Upper lobe of right lung (tissue), 1 donor: ENCODE measurements around the gene DAP. TPM values are rescaled to one million over a fixed set of nuclear protein-coding genes. Genes with fewer than 3 reads are reported as not detected.

Source experiments
- ATAC-seq: fragments of 200-7000 bp; cut with Tn5 transposase; one replicate; pipeline ENCODE4 v1.9.1; 2020; ENCODE audit warnings: mild to moderate bottlenecking, moderate library complexity
- DNase-seq: peaks from one replicate; pipeline ENCODE4 v3.0.0-alpha.2; 2020
- H3K27ac ChIP-seq: fragments of 200-600 bp; one replicate; pipeline ENCODE4 v1.8.0; 2022
- H3K27me3 ChIP-seq: fragments of 200-600 bp; one replicate; pipeline ENCODE4 v1.8.0; 2022; ENCODE audit warnings: mild to moderate bottlenecking
- H3K36me3 ChIP-seq: fragments of 200-600 bp; one replicate; pipeline ENCODE4 v1.8.0; 2022
- H3K4me1 ChIP-seq: fragments of 200-600 bp; one replicate; pipeline ENCODE4 v1.8.0; 2022
- H3K4me3 ChIP-seq: fragments of 200-600 bp; one replicate; pipeline ENCODE4 v1.8.0; 2022; ENCODE audit warnings: mild to moderate bottlenecking
- H3K9me3 ChIP-seq: fragments of 200-600 bp; one replicate; pipeline ENCODE4 v1.8.0; 2022
- intact Hi-C: fragments of 100-400 bp; cut with DNase I; formaldehyde crosslinking; loops from one replicate; pipeline ENCODE4 v1.11.0; 2022
- total RNA-seq: library from RNA; stranded (reverse); fragmentation: NEBNext Ultra II Directional; extraction: Animal tissue kit (Norgen Biotek cat#: 25700); gene quantifications from one replicate; pipeline ENCODE4 v1.2.1, GENCODE V29; 2021
- TF ChIP-seq, protein P1 (sequence below): fragments of 200-600 bp; IDR thresholded peaks from one replicate; pipeline ENCODE4 v1.8.0; 2022; ENCODE audit warnings: antibody characterized with exemption
- donor health status: DM: no; HTN: yes; CAD: no; lungs with severe emphysema.

The DAP gene
- total RNA-seq, 1 donor from 2014 or later: 105 TPM

DNA sequence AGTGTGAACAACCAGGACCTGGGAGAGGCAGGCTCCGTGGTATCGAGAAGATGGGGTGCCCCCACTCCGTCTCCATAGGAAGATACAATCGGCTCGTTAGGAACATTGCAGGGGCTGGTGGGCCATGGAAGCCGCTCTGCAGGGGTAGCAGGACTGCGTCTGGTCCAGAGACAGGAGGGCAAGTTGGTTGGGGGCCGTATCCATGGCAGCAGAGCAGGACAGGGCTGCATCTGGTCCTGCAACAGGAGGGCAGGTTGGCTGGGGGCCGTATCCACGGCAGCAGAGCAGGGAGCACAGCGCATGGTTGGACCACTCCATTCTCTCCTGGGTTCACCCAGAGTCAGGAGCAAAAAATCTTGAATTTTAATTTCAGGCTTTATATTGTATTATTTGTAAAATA, 99.0 kb downstream of the DAP start:
- DNase-seq (no peak), ATAC-seq (no peak)
- Histone ChIP-seq H3K27ac (no peak overlapping the region), H3K9me3 (no peaks in the 10 kb centered on the region), H3K27me3 (no peaks in the 10 kb centered on the region), H3K36me3 (no peaks in the 10 kb centered on the region), H3K4me3 (no peak overlapping the region), H3K4me1 (no peaks in the 10 kb centered on the region)
- intact Hi-C loops: no loop called here
- TF ChIP-seq, protein P1, sequence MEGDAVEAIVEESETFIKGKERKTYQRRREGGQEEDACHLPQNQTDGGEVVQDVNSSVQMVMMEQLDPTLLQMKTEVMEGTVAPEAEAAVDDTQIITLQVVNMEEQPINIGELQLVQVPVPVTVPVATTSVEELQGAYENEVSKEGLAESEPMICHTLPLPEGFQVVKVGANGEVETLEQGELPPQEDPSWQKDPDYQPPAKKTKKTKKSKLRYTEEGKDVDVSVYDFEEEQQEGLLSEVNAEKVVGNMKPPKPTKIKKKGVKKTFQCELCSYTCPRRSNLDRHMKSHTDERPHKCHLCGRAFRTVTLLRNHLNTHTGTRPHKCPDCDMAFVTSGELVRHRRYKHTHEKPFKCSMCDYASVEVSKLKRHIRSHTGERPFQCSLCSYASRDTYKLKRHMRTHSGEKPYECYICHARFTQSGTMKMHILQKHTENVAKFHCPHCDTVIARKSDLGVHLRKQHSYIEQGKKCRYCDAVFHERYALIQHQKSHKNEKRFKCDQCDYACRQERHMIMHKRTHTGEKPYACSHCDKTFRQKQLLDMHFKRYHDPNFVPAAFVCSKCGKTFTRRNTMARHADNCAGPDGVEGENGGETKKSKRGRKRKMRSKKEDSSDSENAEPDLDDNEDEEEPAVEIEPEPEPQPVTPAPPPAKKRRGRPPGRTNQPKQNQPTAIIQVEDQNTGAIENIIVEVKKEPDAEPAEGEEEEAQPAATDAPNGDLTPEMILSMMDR: no peak

DNA sequence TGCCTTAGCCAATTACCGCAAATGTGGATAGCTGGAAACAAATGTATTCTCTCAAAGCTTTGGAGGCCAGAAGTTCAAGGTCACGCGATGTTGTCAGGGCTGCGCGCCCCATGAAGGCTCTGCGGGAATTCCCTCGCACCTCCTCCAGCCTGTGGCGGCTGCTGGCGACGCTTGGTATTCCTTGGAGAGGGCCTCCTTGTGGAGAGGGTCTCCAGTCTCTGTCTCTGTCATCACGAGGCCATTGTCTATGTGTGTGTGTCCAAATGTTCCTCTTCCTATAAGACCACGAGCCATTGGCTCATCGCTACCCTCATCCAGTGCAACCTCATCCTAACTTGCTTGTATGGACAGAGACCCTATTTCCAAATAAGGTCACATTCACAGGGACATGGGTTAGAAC, 99.6 kb downstream of the DAP start:
- no peaks in the 10 kb centered on the region for H3K9me3 ChIP-seq
- intact Hi-C loops: no loop called here
- no peak for ATAC-seq
- H3K4me1 ChIP-seq: no peaks in the 10 kb centered on the region
- H3K36me3 ChIP-seq: no peaks in the 10 kb centered on the region
- no peaks in the 10 kb centered on the region for H3K27me3 ChIP-seq
- TF ChIP-seq, protein P1: no peak
- no peak overlapping the region for H3K4me3 ChIP-seq
- DNase-seq: no peak
- no peak overlapping the region for H3K27ac ChIP-seq

DNA sequence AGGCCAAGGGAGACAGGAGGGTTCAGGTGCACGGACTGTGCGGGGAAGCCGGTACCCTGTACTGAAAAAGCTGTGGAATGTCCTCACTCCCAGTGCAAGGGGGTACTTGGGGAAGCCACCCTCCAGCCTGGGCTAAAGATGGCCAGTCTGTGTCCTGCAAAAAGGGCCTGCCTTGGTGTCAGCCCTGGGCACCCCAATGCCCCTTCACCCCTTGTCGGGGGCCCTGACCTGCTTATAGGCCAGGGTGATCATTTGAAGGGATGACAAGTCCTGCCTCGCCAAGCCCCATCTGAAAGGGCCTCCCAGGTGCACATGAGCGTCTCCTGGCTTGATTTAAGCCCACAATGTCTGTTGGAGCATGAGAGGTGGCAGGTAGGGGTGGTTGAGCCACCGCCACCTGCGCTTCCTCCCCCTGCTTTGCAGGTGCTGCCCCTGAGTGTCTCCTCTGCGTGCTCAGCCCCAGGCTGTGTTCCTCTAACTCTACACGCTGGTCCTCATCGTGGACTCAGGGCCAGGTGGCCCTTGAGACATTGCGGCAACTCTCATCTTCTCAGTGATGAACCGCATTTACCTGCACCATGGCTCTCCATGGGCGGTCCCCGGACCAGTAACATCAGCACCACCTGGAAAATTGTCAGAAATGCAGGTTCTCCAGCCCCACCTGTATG, 100.2 kb downstream of the DAP start:
- TF ChIP-seq, protein P1: no peak
- ATAC-seq (no peak), DNase-seq (no peak)
- H3K4me1 ChIP-seq: no peaks in the 10 kb centered on the region
- intact Hi-C loops: no loop called here
- H3K4me3 ChIP-seq: no peak overlapping the region
- no peaks in the 10 kb centered on the region for H3K27me3 ChIP-seq
- no peak overlapping the region for H3K27ac ChIP-seq
- H3K36me3 ChIP-seq: no peaks in the 10 kb centered on the region
- H3K9me3 ChIP-seq: no peaks in the 10 kb centered on the region

DNA sequence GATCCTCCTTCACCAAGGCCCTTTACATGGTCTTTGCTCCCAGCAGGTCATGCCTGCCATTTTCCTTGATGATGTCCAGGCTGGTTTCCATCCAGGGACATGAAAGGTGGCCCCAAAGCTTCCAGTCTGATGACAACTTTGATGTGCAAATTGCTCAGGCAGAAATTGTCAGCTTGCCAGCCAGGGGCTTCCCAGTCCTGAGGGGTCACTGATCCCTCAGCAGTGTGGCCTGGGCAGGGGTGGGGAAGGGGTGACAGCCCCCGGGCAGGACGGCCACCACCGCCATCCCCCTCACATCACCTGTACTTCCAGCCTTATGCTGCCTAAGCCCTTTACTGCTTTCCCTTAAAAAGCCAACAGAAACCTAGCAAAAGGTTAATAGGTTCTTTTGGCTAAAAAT, 100.9 kb downstream of the DAP start:
- DNase-seq: no peak
- no peak overlapping the region for H3K27ac ChIP-seq
- H3K4me3 ChIP-seq: no peak overlapping the region
- intact Hi-C loops: no loop called here
- TF ChIP-seq, protein P1: no peak
- no peaks in the 10 kb centered on the region for H3K9me3 ChIP-seq
- no peaks in the 10 kb centered on the region for H3K4me1 ChIP-seq
- no peak for ATAC-seq
- H3K36me3 ChIP-seq: no peaks in the 10 kb centered on the region
- no peaks in the 10 kb centered on the region for H3K27me3 ChIP-seq

DNA sequence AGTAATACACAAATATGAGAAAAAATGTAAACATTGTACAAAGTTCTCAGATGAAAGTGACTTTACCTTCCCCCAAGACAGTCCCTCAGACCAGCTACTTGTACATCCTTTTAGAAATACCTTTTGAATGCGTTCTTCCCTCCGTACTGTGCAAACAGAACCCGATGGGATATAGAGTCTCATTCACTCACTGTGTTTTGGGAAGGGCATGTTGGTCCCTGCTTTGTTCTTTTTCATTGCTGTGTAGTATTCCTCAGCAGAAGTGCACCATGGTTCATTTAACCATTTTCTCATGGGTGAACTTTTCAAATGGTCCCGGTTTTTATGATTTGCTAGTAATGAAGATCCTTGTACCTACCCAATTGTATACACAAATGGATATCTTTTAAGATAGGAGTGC, 102.8 kb downstream of the DAP start:
- TF ChIP-seq, protein P1: no peak
- intact Hi-C loops: no loop called here

More for the DNA sequence above, 102.8 kb downstream of the DAP start:
- Histone ChIP-seq H3K4me3 (no peak overlapping the region), H3K4me1 (no peaks in the 10 kb centered on the region), H3K9me3 (no peaks in the 10 kb centered on the region), H3K27ac (no peak overlapping the region), H3K27me3 (no peaks in the 10 kb centered on the region), H3K36me3 (no peaks in the 10 kb centered on the region)
- DNase-seq: no peak
- ATAC-seq: no peak
